DND-41 (cell line): ENCODE data around the gene EPHB6.

Source experiments
- ATAC-seq: fragments of 200-7000 bp; cut with Tn5 transposase; 3 replicates; pipeline ENCODE4 v1.9.1; 2021; ENCODE audit warnings: low read depth; ENCODE audit not compliant: insufficient read depth
- DNase-seq: peaks from one replicate; pipeline ENCODE4 v3.0.0-alpha.2; 2020
- H2AFZ ChIP-seq: 2 replicates; pipeline ENCODE4 v1.6.0; 2012; ENCODE audit warnings: low read depth, low read length
- H3K27ac ChIP-seq: 2 replicates; pipeline ENCODE4 v1.5.1; 2012; ENCODE audit warnings: low read length, inconsistent platforms
- H3K27me3 ChIP-seq: fragments of 200-600 bp; sonication (generic); 2 replicates; pipeline ENCODE4 v1.6.0; 2012; ENCODE audit warnings: low read length, mild to moderate bottlenecking, inconsistent platforms; ENCODE audit not compliant: insufficient read depth, poor library complexity
- H3K36me3 ChIP-seq: 2 replicates; pipeline ENCODE4 v1.5.1; 2012; ENCODE audit warnings: low read length, inconsistent platforms; ENCODE audit not compliant: insufficient read depth
- H3K4me1 ChIP-seq: 2 replicates; pipeline ENCODE4 v1.5.1; 2012; ENCODE audit warnings: mild to moderate bottlenecking, low read length; ENCODE audit not compliant: insufficient read depth
- H3K4me2 ChIP-seq: 2 replicates; pipeline ENCODE4 v1.6.0; 2012; ENCODE audit warnings: mild to moderate bottlenecking, moderate library complexity, low read length, inconsistent platforms; ENCODE audit not compliant: insufficient read depth
- H3K4me3 ChIP-seq, 2 experiments: fragments of 200-600 bp in 1 of 2; shearing (Covaris generic) in 1 of 2; 2 replicates each; pipeline ENCODE4 v1.5.1; 2012 to 2016; ENCODE audit warnings: inconsistent platforms in 2 of 2, low read length in 2 of 2, mild to moderate bottlenecking in 2 of 2, low read depth in 1 of 2, moderate library complexity in 1 of 2
- H3K79me2 ChIP-seq: 2 replicates; pipeline ENCODE4 v1.6.0; 2012; ENCODE audit warnings: low read length, inconsistent platforms; ENCODE audit not compliant: insufficient read depth
- H3K9ac ChIP-seq: 2 replicates; pipeline ENCODE4 v1.6.0; 2012; ENCODE audit warnings: low read depth, mild to moderate bottlenecking, inconsistent platforms, low read length, moderate library complexity
- H3K9me3 ChIP-seq: 2 replicates; pipeline ENCODE4 v1.5.1; 2012; ENCODE audit warnings: low read length, moderate library complexity, mild to moderate bottlenecking, inconsistent platforms; ENCODE audit not compliant: insufficient read depth, severe bottlenecking
- H4K20me1 ChIP-seq: 2 replicates; pipeline ENCODE4 v1.6.0; 2012; ENCODE audit warnings: low read length; ENCODE audit not compliant: insufficient read depth
- EZH2 ChIP-seq: IDR thresholded peaks from 3 replicates; pipeline ENCODE4 v1.6.1; 2012; ENCODE audit warnings: borderline replicate concordance, low read depth, mild to moderate bottlenecking, moderate library complexity, low read length, inconsistent platforms; ENCODE audit not compliant: severe bottlenecking
- TF ChIP-seq, protein P1 (sequence below): IDR thresholded peaks from 2 replicates; pipeline ENCODE4 v1.5.1; 2012; ENCODE audit warnings: borderline replicate concordance, low read length, moderate library complexity, mild to moderate bottlenecking; ENCODE audit not compliant: poor library complexity, severe bottlenecking; ENCODE audit errors: extremely low read depth

Gene EPHB6

DNA sequence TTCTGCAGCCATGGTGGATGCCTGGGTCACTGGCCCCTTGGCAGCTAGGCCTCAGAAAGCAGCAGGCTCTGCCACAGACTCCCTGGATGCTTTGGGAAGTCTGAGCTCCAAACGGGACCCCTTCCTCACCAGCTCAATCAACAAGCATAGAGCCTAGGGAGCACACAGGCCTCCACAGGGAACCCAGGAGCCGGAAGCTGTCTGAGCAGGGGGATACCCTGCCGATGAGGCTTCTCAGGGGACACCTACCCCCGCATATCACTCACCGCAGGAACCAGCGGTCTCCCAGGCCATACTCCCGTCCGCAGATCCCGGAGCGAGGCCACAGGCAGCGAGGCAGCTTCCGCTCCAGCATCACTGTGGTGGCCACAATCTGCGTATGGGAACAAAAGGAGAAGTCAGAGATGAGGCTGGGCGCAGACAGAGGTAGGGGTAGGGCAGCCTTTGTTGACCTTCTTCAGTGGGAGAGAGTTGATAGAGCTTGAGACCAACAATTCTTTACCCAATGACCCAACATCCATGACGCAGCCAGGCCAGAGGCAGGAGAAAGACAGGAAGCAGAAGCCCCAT, 17.3 kb downstream of the EPHB6 start:
- H3K9ac ChIP-seq, result no peak overlapping the region
- H3K4me1 ChIP-seq, result no peaks in the 10 kb centered on the region
- H2AFZ ChIP-seq, result no peak overlapping the region
- ATAC-seq (no peak), DNase-seq (no peak)
- H3K4me2 ChIP-seq, result no peak overlapping the region
- no peaks in the 10 kb centered on the region for H3K27me3 ChIP-seq
- H3K9me3 ChIP-seq, result no peaks in the 10 kb centered on the region
- no peak overlapping the region for H3K27ac ChIP-seq
- no peaks in the 10 kb centered on the region for H3K79me2 ChIP-seq
- TF ChIP-seq EZH2, result no peak
- TF ChIP-seq, protein P1, sequence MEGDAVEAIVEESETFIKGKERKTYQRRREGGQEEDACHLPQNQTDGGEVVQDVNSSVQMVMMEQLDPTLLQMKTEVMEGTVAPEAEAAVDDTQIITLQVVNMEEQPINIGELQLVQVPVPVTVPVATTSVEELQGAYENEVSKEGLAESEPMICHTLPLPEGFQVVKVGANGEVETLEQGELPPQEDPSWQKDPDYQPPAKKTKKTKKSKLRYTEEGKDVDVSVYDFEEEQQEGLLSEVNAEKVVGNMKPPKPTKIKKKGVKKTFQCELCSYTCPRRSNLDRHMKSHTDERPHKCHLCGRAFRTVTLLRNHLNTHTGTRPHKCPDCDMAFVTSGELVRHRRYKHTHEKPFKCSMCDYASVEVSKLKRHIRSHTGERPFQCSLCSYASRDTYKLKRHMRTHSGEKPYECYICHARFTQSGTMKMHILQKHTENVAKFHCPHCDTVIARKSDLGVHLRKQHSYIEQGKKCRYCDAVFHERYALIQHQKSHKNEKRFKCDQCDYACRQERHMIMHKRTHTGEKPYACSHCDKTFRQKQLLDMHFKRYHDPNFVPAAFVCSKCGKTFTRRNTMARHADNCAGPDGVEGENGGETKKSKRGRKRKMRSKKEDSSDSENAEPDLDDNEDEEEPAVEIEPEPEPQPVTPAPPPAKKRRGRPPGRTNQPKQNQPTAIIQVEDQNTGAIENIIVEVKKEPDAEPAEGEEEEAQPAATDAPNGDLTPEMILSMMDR, result no peak
- H3K4me3 ChIP-seq, result no peak overlapping the region
- H4K20me1 ChIP-seq, result no peaks in the 10 kb centered on the region
- peaks cover 65% of the 10 kb centered on the region for H3K36me3 ChIP-seq

DNA sequence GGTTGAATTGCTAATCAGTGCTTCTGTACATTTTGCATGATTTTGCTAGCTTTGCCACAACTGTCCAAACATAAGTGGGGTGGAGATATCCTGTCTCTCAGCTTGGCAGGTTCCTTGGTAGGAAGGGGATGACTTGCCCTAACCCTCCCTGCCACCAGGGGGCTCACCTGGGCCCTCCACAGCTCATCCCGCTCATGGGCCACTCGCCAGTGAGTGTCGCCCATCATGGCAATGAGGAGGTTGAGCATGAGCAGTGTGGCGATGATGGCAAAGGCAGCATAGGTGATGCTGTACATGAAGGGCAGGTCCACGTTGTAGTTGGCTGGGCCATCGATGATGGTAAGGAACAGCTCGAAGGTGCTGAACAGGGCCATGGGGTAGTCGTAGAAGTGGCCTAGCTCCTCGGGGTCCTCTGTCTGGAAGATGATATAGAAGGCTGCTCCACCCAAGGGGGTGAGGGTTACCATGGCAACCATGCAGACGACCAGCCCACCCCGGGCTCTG, 18.5 kb downstream of the EPHB6 start:
- Histone ChIP-seq H3K27ac (no peak overlapping the region), H3K4me2 (no peak overlapping the region), H3K4me1 (no peaks in the 10 kb centered on the region), H3K9ac (no peak overlapping the region), H3K4me3 (no peak overlapping the region), H3K27me3 (no peaks in the 10 kb centered on the region), H3K79me2 (no peaks in the 10 kb centered on the region), H3K9me3 (no peaks in the 10 kb centered on the region), H4K20me1 (no peaks in the 10 kb centered on the region), H2AFZ (no peak overlapping the region), H3K36me3 (peaks cover 54% of the 10 kb centered on the region)
- DNase-seq, result peak; percentile 54
- TF ChIP-seq EZH2, result no peak
- TF ChIP-seq, protein P1, result peak; percentile 74
- ATAC-seq, result peak; percentile 52

DNA sequence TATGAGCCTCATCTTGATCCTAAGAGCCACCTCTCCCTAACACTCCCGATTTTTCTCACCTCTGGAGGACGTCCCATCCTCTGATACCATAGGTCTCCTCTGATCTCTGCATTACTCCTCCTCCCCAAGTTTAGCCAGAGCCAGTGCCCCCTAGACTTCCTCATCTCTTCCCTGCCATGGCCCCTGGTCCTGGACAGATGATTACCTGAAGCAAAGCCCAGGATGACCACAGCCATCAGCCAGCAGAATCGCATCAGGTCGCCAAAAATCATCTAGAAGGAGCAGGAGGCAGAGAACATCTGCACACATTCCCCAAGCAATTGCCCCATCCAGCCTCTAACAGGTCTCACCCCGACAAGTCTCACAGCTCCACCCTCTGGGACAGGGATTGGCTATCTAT, 19.0 kb downstream of the EPHB6 start:
- ATAC-seq, result no peak
- H3K27me3 ChIP-seq, result no peaks in the 10 kb centered on the region

More for the DNA sequence above, 19.0 kb downstream of the EPHB6 start:
- H3K27ac ChIP-seq, result no peak overlapping the region
- H3K9ac ChIP-seq, result no peak overlapping the region
- H3K4me3 ChIP-seq, result no peak overlapping the region
- peaks cover 49% of the 10 kb centered on the region for H3K36me3 ChIP-seq
- H4K20me1 ChIP-seq, result no peaks in the 10 kb centered on the region
- H3K79me2 ChIP-seq, result no peaks in the 10 kb centered on the region
- H3K4me1 ChIP-seq, result no peaks in the 10 kb centered on the region
- H2AFZ ChIP-seq, result no peak overlapping the region
- H3K9me3 ChIP-seq, result no peaks in the 10 kb centered on the region
- no peak overlapping the region for H3K4me2 ChIP-seq
- TF ChIP-seq, protein P1, result no peak
- no peak for TF ChIP-seq EZH2
- no peak for DNase-seq
